GM21619 (cell line): Measurements from ENCODE around the gene SEZ6L.
"Not testable (repeated sequence)": the region's sequence is repeated elsewhere in the genome, so short reads cannot be mapped to it uniquely, and the experiment has no call there.

Experiments
- ATAC-seq: cut with Tn5 transposase; IDR thresholded peaks from one replicate; pipeline ENCODE4 v1.9.1; 2021; ENCODE audit not compliant: unreplicated experiment

The SEZ6L gene

DNA sequence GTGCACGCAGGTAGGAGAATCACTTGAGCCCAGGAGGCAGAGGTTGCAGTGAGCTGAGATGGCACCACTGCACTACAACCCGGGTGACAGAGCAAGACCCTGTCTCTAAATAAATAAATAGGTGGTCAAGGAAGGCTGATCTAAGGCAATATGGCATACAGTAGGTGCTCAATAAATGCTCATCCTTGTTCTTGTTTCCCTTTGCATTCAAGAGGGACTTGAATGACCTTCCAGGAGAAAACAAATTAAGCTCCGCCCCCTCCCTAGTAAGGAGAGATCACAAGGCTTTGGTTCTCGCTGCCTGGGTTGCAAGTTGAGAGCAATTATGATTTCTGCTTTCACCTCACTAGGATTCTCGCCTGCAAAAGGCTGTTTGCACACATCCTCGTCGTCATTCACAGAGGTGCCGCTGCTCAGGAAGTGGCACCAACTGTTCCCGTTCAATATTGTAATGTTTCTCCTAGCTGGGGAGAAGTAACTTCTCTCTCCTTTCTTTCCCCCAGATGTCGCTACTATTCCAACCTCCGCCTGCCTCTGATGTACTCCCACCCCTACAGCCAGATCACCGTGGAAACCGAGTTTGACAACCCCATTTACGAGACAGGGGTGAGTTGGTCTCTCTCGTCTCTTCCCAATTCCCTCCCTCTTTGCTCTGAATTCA lies 208.0 kb downstream of the SEZ6L start:
- ATAC-seq, result no peak

GRCh38 chr22:26380072-26380830 lies 211.0 kb downstream of the SEZ6L start:
- ATAC-seq, result no peak

- ATAC-seq, result no peak
Observed at GRCh38 chr22:26382782-26383181, 213.5 kb downstream of the SEZ6L start.

DNA sequence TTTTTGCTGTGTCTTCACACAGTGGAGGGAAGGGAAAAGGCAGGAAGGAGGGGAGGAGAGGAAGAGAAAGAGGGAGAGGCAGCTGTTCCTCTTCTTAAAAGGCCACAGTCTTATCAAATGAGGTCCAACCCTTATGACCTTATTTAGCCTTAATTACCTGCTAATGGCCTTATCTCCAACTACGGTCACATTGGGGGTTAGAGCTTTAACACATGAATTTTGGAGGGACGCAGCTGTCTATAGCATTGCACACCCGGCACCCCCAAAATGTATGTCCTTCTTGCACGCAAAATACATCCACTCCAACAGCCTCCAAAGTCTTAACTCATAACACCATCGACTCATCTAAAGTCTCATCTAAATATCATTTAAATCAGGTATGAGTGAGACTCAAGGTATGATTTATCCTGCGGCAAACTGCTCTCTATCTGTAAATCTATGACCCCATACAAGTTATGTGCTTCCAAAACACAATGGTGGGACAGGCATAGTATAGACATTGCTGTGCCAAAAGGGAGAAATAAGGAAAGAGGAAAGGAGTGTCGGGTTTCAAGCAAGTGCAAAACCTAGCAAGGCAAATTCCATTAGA lies 214.8 kb downstream of the SEZ6L start:
- no peak for ATAC-seq

GRCh38 chr22:26385164-26385563 lies 215.9 kb downstream of the SEZ6L start:
- no peak for ATAC-seq

GRCh38 chr22:26389125-26389524 lies 219.9 kb downstream of the SEZ6L start:
- ATAC-seq, result no peak

GRCh38 chr22:26391091-26391490 lies 221.8 kb downstream of the SEZ6L start:
- ATAC-seq, result no peak

- ATAC-seq, result no peak
Observed at GRCh38 chr22:26391623-26392022, 222.4 kb downstream of the SEZ6L start.

DNA sequence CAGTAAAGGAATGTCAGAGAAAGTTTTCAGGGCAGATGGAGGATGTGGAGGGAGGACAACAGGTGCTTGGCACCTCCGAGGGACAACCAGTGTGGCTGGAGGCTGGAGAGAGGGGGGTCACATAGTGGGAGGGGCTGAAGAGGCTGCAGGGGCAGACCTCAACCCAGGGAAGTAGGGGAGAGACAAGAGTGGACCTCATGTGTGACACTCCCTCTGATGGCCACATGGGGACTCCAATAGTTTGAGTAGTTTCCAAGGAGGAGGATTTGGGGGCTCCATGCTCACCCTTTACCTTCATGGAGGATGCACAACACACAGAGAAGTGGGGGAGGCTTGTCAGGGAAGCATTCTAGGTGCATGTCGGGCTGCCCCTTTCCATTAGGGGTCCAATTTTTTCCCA lies 224.7 kb downstream of the SEZ6L start:
- no peak for ATAC-seq

GRCh38 chr22:26394777-26395176 lies 225.5 kb downstream of the SEZ6L start:
- ATAC-seq, result no peak

- ATAC-seq, result no peak
Observed at GRCh38 chr22:26395926-26396325, 226.7 kb downstream of the SEZ6L start.

DNA sequence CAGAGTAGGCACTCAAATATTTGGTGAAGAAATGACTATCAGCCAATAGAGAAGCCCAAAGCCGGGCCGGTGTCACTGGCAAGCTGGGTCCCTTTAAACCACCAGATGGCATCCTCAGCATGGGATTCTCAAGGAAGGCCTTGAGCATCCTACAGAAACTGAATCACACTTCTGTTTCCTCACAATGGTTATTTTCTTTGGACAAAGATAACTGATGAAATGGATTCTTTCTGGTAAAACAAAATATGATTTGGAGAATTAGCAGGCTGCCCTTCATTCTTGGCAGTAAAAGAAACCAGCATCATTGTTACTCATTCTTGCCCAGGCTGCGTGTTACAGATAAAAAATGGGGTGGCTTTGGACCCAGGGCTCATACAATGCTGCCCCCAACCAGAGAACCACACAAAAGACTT lies 229.5 kb downstream of the SEZ6L start:
- no peak for ATAC-seq

- ATAC-seq, result no peak
Observed at GRCh38 chr22:26399289-26399688, 230.0 kb downstream of the SEZ6L start.

GRCh38 chr22:26401726-26402125 lies 232.5 kb downstream of the SEZ6L start:
- no peak for ATAC-seq

DNA sequence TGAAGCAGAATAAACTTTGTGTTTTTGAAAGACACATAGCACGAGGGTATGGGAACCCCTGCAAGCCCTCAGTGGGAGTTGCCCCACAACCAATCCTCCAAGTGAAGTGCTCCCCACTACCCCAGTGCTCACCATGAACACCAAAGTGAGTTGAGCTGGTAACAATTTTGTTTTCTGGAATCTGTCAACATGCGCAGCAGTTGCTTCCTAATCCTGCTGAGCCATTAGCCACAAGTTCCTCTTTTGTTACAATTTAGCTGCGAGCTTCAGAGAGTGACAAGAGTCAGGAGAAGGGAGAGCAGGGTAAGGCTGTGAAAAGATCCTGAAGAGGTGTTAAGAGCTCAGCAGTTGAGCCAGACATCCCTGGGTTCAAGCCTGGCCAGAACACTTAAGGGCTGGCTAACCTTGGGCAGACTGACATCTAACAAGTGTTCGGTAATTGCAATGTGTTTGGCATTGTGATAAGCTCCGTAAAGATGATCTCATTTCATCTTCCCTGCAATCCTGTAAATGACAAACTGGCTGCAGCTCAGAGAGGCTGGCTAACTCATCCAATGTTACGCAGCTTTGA lies 235.7 kb downstream of the SEZ6L start:
- no peak for ATAC-seq

- ATAC-seq, result no peak
Observed at GRCh38 chr22:26406118-26406517, 236.9 kb downstream of the SEZ6L start.

GRCh38 chr22:26408562-26409220 lies 239.4 kb downstream of the SEZ6L start:
- not testable (repeated sequence) for ATAC-seq

GRCh38 chr22:26409719-26410335 lies 240.6 kb downstream of the SEZ6L start:
- ATAC-seq, result no peak

DNA sequence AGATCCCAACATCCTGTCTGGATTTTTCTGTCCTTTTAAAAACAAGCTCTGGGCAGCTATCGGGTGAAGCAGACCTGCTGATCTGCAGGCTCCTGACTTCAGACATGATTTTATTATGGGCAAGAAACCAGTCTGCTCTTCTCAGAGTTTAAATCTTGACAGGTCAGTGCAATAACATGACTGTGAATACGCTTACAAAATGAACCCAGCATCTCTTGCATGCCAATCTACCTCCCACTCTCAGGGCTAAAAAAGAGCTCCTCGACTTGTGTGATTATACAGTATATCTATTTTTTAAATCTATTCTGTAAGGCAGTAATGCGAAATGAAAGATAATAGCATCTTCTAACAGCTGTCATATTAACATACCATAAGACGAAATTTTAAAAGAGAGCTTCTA lies 241.1 kb downstream of the SEZ6L start:
- no peak for ATAC-seq

DNA sequence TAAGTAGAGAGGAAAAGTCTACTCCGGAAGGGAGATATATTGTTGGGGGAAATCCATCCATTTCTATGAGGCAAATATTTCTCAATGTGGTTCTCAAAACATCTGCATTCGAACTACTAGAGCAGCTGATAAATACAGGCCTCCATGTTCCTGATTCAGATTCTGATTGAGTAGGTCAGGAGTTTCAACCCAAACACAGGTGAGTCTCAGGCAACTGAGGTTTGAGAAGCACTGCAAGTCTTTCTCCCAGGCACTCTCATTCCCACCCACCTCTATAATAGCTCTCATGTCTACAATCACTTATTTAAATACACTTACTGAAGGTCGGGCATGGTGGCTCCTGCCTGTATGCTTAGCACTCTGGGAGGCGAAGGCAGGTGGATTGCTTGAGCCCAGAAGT lies 245.1 kb downstream of the SEZ6L start:
- ATAC-seq, result no peak

DNA sequence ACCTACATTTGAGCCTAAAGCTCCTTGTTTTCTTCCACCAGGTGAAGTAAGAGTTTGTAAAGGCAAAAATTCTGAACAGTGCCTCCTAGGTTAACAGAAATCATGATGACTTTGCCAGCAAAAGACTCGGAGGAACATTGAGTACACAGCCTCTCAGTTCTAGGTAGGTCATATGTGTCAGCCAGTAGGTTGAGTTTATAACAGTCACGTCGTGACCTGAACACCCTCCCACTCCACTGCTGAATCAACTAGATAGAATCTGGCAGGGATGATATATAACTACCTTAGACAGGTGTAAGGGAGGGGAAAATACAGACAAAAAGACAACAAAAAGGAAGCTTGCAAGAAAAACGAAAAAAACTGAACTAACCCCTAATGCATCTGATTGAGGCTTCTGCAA lies 247.0 kb downstream of the SEZ6L start:
- ATAC-seq, result no peak
